ENCODE results near the gene KLHL15.

DNA sequence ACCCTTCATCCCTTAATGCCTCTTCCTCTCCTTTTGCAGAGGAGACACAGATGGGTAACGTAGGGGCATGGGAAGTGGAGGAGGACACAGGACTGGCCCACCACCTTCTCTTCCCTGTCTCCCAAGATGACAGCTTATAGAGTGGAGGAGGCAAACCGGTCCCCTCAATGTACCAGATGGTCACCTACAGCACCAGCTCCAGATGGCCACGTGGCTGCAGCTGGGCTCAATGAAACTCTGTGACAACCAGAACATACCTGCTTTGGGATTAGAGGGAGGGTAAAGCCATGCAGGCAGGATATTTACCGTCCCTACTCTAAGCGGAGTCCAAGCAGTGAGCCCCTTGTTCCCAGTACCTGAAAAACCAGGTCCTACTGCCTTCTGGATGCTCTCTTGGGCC is 7.5 kb upstream of the KLHL15 start:
- TF ChIP-seq, protein P1, sequence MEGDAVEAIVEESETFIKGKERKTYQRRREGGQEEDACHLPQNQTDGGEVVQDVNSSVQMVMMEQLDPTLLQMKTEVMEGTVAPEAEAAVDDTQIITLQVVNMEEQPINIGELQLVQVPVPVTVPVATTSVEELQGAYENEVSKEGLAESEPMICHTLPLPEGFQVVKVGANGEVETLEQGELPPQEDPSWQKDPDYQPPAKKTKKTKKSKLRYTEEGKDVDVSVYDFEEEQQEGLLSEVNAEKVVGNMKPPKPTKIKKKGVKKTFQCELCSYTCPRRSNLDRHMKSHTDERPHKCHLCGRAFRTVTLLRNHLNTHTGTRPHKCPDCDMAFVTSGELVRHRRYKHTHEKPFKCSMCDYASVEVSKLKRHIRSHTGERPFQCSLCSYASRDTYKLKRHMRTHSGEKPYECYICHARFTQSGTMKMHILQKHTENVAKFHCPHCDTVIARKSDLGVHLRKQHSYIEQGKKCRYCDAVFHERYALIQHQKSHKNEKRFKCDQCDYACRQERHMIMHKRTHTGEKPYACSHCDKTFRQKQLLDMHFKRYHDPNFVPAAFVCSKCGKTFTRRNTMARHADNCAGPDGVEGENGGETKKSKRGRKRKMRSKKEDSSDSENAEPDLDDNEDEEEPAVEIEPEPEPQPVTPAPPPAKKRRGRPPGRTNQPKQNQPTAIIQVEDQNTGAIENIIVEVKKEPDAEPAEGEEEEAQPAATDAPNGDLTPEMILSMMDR (CRISPR knock-in tag; IDR thresholded peaks at IDR 0.05): no peak
- TF ChIP-seq CBFB (CRISPR knock-in tag; IDR thresholded peaks at IDR 0.05) (no peak), MXI1 (IDR thresholded peaks at IDR 0.05; ENCODE audit: borderline replicate concordance, low read depth, low read length) (no peak), ATF7 (IDR thresholded peaks at IDR 0.05) (no peak), ATF7 (CRISPR knock-in tag; IDR thresholded peaks at IDR 0.05) (no peak), POLR2A (IDR thresholded peaks at IDR 0.05; ENCODE audit: insufficient read depth in 1 of 2, low read depth in 2 of 2, low read length in 2 of 2) (no peak)
- TF ChIP-seq, protein P2, sequence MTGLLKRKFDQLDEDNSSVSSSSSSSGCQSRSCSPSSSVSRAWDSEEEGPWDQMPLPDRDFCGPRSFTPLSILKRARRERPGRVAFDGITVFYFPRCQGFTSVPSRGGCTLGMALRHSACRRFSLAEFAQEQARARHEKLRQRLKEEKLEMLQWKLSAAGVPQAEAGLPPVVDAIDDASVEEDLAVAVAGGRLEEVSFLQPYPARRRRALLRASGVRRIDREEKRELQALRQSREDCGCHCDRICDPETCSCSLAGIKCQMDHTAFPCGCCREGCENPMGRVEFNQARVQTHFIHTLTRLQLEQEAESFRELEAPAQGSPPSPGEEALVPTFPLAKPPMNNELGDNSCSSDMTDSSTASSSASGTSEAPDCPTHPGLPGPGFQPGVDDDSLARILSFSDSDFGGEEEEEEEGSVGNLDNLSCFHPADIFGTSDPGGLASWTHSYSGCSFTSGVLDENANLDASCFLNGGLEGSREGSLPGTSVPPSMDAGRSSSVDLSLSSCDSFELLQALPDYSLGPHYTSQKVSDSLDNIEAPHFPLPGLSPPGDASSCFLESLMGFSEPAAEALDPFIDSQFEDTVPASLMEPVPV (CRISPR knock-in tag; IDR thresholded peaks at IDR 0.05): no peak

Data from HepG2 (cell line).